GM19438 (cell line): ENCODE results near the gene ERVH48-1.
"Not testable (repeated sequence)": the region's sequence is repeated elsewhere in the genome, so short reads cannot be mapped to it uniquely, and the experiment has no call there.

ENCODE experiments used
- ATAC-seq: cut with Tn5 transposase; IDR thresholded peaks from one replicate; pipeline ENCODE4 v1.9.1; 2021; ENCODE audit warnings: low read depth; ENCODE audit not compliant: unreplicated experiment

ERVH48-1 gene

DNA sequence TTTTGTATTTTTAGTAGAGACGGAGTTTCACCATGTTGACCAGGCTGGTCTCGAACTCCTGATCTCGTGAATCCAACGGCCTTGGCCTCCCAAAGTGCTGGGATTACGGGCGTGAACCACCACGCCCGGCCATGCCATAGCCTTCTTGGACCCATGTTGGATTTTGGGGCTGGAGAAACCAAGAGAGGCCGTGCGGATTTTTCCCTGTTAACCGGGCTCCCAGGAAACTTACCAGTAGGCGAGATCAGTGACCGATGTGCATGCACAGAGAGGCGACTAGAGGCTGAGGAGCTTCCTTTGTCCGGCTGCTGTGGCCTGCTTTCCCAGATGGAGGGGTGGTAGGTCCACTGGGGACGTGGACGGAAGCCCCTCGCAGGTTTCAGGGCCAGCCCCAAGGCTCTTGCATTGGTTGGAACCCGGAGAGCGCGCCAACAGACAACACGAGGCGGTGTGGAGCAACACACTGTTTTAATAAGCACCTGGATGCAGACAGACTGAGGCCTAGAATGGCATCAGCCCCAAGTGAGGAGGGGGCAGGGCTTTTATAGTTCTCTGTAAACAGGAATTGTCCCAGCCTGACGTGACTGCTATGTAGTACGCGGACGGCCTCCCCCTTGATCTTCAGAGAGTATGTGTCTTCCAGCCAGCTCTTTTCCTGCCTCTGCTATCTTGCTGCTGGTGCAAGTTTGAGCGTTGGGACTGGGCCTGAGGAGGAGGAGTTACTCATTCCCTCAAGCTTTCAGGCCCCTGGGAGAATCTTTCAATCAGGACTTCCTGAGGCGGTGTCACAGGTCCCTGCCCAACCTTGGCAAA lies at the start of gene ERVH48-1:
Gene ERVH48-1, minus strand, starts transcription at position 517 of the 813 bp plus-strand sequence. CDS start 6,624 bp downstream, outside the sequence.
- ATAC-seq, result no peak

- ATAC-seq, result peak; percentile 80
Observed at GRCh38 chr21:42973991-42974831, 48.8 kb upstream of the ERVH48-1 start, which contains the start of gene PKNOX1. Gene PKNOX1, plus strand, starts transcription at chr21:42974562. Its CDS starts 29,820 bp downstream, at chr21:43004382.

- no peak for ATAC-seq
Observed at GRCh38 chr21:42973309-42973990, 48.0 kb upstream of the ERVH48-1 start.

GRCh38 chr21:42971897-42972275 lies 46.5 kb upstream of the ERVH48-1 start:
- no peak for ATAC-seq

DNA sequence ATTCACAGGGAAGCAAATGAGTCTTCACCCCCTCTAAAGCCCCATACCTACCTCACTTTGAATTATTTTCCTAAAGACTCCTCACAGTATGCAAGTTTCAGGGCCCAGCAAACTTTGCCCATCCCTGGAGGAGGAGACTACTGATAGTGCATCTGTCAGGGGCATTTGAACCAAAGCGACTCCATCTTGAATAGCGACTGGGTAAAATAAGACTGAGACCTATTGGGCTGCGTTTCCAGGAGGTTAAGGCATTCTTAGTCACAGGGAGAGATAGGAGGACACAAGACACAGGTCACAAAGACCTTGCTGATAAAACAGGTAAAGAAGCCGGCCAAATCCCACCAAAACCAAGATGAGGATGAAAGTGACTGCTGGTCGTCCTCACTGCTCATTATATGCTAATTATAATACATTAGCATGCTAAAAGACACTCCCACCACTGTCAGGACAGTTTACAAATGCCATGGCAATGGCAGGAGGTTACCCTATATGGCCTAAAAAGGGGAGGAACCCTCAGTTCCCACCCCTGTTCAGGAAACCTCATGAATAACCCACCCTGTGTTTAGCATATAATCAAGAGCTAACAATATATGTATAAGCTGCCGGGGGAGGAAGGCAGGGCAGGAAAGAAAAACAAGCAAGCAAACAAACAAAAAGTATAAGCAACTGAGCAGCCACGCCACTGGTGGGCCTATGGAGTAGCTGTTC lies 45.7 kb upstream of the ERVH48-1 start:
- no peak for ATAC-seq

DNA sequence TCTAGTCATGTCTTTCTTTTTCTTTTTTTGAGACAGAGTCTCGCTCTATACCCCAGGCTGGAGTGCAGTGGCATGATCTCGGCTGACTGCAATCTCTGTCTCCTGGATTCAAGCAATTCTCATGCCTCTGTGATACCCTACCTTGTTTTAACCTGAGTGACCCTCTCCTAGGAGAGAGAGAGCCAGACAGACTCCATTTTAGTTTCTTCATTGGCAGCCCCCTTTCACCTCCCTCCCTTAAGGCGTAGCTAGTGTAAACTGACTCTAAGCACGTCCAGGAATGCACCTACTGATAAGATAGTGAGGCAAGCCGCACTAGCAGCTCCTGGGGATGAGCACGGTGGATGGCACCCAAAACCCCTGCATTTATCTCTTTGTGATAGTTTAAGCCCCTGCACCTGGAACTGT lies 43.8 kb upstream of the ERVH48-1 start:
- ATAC-seq, result no peak

GRCh38 chr21:42967616-42968015 lies 42.2 kb upstream of the ERVH48-1 start:
- not testable (repeated sequence) for ATAC-seq

GRCh38 chr21:42965211-42965560 lies 39.8 kb upstream of the ERVH48-1 start:
- no peak for ATAC-seq

- ATAC-seq, result no peak
Observed at GRCh38 chr21:42964546-42965210, 39.2 kb upstream of the ERVH48-1 start.

DNA sequence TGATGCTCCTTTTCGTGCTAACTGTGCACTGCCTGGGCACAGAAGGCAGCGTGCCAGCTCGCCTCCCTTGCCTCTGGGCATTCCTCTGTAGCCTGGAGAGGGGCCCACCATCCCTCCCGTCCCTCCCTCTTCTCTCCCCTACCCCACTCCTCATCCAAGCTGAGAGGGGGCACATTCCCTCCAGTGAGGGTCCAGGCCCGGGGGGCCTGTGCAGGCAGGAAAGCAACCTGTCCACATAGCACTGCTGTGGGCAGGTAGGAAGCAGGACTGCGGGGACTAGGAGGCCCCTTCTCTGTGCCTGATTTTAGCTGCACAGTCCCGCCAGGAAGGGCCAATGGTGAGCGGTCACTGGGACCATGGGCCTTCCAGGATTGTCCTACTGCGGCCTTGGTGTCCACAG lies 38.7 kb upstream of the ERVH48-1 start:
- ATAC-seq, result no peak

- ATAC-seq, result no peak
Observed at GRCh38 chr21:42962380-42963007, 37.1 kb upstream of the ERVH48-1 start.

- no peak for ATAC-seq
Observed at GRCh38 chr21:42959728-42960127, 34.3 kb upstream of the ERVH48-1 start.

GRCh38 chr21:42958122-42958521 lies 32.7 kb upstream of the ERVH48-1 start:
- ATAC-seq, result not testable (repeated sequence)

DNA sequence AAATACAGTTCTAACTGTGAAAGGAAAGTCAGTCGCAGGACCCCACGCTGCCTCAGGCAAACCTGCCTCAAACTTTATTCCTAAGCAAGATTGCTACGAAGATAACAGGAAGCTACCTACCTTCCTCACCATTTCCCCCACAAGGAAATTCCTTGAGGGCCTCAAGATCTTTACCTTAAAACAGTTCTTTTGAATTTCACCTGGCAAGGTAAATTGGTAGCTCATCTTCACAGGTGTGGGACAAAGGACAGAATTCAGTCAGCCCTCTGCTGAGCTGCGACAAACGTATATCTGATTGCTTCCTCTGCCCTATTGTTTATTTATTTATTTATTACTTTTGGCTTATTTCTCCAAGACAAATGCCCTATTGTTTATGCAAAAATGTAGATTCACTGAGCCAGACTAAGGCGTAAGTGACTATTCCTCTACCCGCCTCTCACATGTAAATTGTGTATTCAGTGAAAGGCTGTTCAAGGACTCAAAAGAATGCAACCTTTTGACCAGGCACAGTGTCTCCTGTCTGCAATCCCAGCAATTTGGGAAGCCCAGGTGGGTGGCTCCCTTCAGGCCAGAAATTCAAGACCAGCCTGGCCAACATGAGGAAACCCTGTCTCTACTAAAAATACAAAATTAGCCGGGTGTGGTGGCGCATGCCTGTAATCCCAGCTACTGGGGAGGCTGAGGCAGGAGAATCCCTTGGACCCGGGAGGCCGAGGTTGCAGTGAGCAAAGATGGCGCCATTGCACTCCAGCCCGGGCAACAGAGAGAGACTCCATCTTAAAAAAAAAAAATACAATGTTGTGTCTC lies 31.6 kb upstream of the ERVH48-1 start:
- ATAC-seq, result no peak

GRCh38 chr21:42951193-42951592 lies 25.8 kb upstream of the ERVH48-1 start:
- ATAC-seq, result not testable (repeated sequence)

- ATAC-seq, result not testable (repeated sequence)
Observed at GRCh38 chr21:42949094-42949755, 23.8 kb upstream of the ERVH48-1 start.

DNA sequence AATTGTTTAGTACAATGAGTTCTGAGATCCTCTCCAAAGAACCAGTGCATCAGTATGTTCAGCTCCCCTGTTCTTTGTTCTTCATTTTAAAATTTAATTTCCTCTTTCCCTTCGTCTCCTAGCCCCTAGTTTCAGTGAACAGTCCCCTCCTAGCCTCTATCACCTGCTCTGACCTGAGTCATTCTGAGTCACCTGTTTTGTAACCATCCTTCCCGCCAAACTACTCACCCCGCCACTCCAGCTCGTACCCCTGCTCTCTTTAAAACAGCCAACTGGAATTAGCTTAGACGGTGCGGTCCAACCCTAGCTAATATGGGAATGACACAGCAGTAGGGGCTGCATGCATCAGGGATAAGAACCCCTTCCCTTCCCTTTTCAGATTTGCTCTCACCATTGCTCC lies 16.8 kb upstream of the ERVH48-1 start:
- ATAC-seq, result no peak

GRCh38 chr21:42941696-42942085 lies 16.3 kb upstream of the ERVH48-1 start:
- ATAC-seq, result no peak
